ENCODE data around the gene HIC1. TPM values are rescaled to one million over a fixed set of nuclear protein-coding genes. Genes with fewer than 3 reads are reported as not detected.

The HIC1 gene
- total RNA-seq, 4 donors from 2014 or later, result 6.8 to 40.4 (median 12.8) TPM

- H3K9me3 ChIP-seq, result no peaks in the 10 kb centered on the region
- H3K4me1 ChIP-seq, result peaks cover 4 to 73% (median 49%) of the 10 kb centered on the region in 4 donors
- peak overlapping the region; percentile 41 to 73 (median 62) for H3K4me3 ChIP-seq
- peaks cover 0 to 33% of the 10 kb centered on the region in 2 donors for H3K27me3 ChIP-seq
- H3K36me3 ChIP-seq, result no peaks in the 10 kb centered on the region
- TF ChIP-seq POLR2A (IDR thresholded peaks at IDR 0.05), result no peak
- H3K27ac ChIP-seq, result peak overlapping the region; percentile 88 to 96 (median 94)
- peak in 2 of 3 donors; percentile 61 to 75 for DNase-seq
These were observed 646 bp downstream of the HIC1 start for GRCh38 chr17:2055292-2056205.

GRCh38 chr17:2056206-2057174 is 1.6 kb downstream of the HIC1 start:
- DNase-seq, result peak in 2 of 3 donors; percentile 66 to 76

GRCh38 chr17:2057175-2057759 is 2.4 kb downstream of the HIC1 start:
- H3K36me3 ChIP-seq, result no peaks in the 10 kb centered on the region
- H3K27me3 ChIP-seq, result peaks cover 0 to 24% of the 10 kb centered on the region in 2 donors
- DNase-seq, result peak in 1 of 3 donors; percentile 58
- peak overlapping the region; percentile 41 to 73 (median 62) for H3K4me3 ChIP-seq
- H3K27ac ChIP-seq, result peak overlapping the region; percentile 88 to 96 (median 94)
- H3K9me3 ChIP-seq, result no peaks in the 10 kb centered on the region
- TF ChIP-seq CTCF (IDR thresholded peaks at IDR 0.05) (peak in 1 of 6 experiments; percentile 3), POLR2A (IDR thresholded peaks at IDR 0.05) (no peak)
- peaks cover 4 to 79% (median 40%) of the 10 kb centered on the region in 4 donors for H3K4me1 ChIP-seq

More at GRCh38 chr17:2056206-2057174, 1.6 kb downstream of the HIC1 start:
- Histone ChIP-seq H3K27ac (peak overlapping the region; percentile 88 to 96 (median 94)), H3K36me3 (no peaks in the 10 kb centered on the region), H3K9me3 (no peaks in the 10 kb centered on the region), H3K27me3 (peaks cover 0 to 24% of the 10 kb centered on the region in 2 donors), H3K4me3 (peak overlapping the region; percentile 41 to 73 (median 62)), H3K4me1 (peaks cover 4 to 73% (median 41%) of the 10 kb centered on the region in 4 donors)
- no peak for TF ChIP-seq POLR2A (IDR thresholded peaks at IDR 0.05)
- TF ChIP-seq CTCF (IDR thresholded peaks at IDR 0.05), result peak in 4 of 6 experiments; percentile 13 to 36 (median 25)

- H3K27ac ChIP-seq, result peak overlapping the region; percentile 88 to 96 (median 94)
- DNase-seq, result peak in 2 of 3 donors; percentile 64
- TF ChIP-seq CTCF (IDR thresholded peaks at IDR 0.05), result no peak
- peaks cover 0 to 24% of the 10 kb centered on the region in 2 donors for H3K27me3 ChIP-seq
- H3K36me3 ChIP-seq, result no peaks in the 10 kb centered on the region
- peaks cover 4 to 86% (median 45%) of the 10 kb centered on the region in 4 donors for H3K4me1 ChIP-seq
- no peaks in the 10 kb centered on the region for H3K9me3 ChIP-seq
- H3K4me3 ChIP-seq, result peak overlapping the region; percentile 41 to 73 (median 62)
These were observed 3.1 kb downstream of the HIC1 start for GRCh38 chr17:2057760-2058585.

Measured in Peyer's patch (tissue), 4 donors.